ENCODE measurements around the gene PWP1.
A peak's percentile ranks its signal among the peaks of the same experiment; 100 is the strongest.

Gene PWP1

DNA sequence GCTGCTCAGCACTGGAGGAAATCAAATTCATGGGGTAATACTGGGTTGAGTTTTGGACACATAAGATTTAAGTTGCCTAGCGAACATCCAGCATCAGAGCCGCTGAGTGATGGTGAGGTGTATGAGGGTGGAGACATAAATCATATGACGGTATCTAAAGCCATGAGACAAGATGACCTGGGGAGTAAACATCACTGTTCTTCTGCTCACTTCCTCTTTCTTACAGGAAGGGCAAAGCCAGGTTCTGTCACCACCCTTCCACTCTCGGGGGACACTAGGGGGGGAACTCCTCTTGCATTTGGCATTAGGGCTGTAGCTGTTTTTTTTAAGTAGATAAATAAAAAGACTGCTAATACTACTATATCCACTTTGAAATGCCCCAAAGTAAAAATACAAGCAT is 51.3 kb downstream of the PWP1 start:
- DNase-seq = no peak

- DNase-seq = no peak
Measured at GRCh38 chr12:107748472-107748871, 62.9 kb downstream of the PWP1 start.

- no peak for DNase-seq
Measured at GRCh38 chr12:107749083-107749482, 63.5 kb downstream of the PWP1 start.

DNA sequence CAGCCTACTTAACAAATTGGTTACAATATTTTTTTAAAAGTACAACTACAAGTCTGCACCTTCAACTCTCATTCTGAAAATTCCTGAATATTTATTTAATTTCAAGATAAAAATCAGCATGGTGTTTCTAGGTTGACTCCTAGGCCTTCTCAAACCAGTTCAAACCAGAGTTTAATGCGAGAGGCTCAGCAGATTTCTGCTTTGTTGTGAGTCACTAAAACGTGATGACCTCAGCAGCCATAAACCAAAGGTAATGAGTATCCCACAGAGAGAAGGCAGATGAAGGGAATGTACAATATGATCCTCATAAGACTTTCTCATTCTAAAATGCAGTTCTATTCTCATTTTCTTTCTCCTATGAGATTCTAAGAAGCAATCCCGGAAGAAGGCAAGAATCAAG is 73.8 kb downstream of the PWP1 start:
- peak; percentile 24 to 58 (median 25) for DNase-seq

DNA sequence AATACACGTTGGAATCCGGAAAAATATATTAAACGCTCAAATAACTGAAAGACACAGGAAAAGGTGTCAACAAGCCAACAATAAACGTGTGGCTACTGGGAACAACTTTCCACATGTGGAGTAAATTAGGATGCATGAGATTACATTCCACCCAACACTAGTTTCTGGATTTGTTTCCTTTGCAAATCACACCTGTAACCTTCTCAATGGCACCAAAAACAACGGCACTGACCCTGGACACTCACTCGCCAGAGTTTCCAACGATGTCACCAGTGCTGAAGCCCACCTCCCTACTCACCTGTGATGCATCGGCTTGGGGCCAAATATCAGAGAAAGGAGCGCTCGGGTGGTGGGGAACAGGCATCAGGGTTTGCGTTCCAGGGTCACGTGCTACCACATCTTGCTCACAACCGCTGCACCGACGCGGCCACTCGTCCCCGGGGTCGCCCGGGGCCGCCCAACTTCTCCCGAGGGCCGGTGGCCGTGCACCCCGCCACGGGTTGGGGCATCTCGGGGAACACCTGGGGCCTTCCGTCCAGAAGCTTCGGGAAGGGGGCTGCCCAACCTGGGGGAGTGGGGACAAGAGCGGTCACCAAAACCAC is 74.7 kb downstream of the PWP1 start:
- peak in 2 of 3 experiments; percentile 65 to 69 for DNase-seq

- peak; percentile 98 to 99 (median 99) for DNase-seq
Measured at GRCh38 chr12:107760809-107761501, 75.4 kb downstream of the PWP1 start, which contains the start of gene PRDM4. Gene PRDM4, minus strand, starts transcription at chr12:107761137. Its CDS starts 622 bp downstream, at chr12:107760515.

GRCh38 chr12:107761502-107761904 is 75.9 kb downstream of the PWP1 start:
- DNase-seq = no peak

Measured in NCI-H1417 (cell line).